Activated T-cell treated with anti-CD3 and anti-CD28 coated beads for 4 hours (primary cell): Measurements from ENCODE around the gene ZNF160.
"Not testable (repeated sequence)": the region's sequence is repeated elsewhere in the genome, so short reads cannot be mapped to it uniquely, and the experiment has no call there.

Experiments
- DNase-seq: peaks from one replicate; pipeline ENCODE4 v3.0.0-alpha.2; 2020

The ZNF160 gene

GRCh38 chr19:53091413-53092254, 11.6 kb downstream of the ZNF160 start:
- DNase-seq = no peak

DNA sequence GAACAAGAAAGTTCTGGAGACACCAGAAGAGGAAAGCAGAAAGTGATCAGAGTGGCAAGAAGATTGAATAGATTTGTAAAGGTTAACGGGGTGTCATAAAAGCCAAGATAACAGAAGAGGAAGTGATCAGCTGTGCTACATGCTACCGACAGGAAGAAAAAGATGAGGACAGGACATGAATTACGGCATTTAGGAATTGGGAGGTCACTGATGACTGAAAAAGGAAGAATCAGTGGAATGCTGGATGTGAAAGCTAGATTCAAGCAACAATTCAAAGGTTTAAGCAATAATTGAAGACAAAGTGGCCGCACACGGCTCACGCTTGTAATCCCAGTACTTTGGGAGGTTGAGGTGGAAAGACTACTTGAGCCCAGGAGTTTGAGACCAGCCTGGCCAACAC, 15.1 kb downstream of the ZNF160 start:
- DNase-seq = no peak

DNA sequence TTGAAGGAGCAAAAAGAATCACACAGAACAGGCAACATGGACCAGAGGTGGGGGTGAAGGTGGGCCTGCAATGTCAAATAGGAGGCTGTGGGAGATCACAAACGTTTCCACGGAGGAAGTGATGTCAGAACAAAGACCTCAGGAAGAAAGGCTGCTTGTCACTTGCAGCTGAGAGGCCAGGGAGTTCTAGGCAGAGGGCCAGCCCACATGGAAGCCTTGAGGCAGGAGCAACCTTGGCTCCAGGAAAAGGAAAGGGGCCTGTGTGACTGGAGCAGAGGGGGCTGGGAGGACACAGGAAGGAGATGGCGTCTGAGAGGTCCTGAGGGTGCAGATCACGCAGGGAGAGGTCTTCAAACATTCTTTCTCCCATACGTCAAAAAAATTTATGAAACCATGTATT, 16.3 kb downstream of the ZNF160 start:
- no peak for DNase-seq

DNA sequence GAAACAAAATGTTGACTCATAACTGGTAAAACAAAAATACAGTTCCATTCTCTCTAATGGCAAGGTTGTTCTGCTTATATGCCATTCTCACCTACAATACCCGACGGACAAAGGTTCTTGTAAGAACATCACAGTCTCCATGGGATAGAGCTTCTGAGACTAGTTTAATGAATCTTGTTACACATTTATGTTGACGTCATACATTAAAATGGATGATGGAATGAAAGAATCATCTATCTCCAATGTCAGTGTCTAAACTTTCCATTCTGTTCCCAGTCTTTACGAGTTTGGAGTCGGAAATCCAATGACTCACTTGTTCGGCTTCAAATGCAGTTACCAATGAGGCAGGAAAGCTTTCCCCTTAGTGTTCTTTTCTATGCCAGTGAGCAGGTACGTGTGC, 17.7 kb downstream of the ZNF160 start:
- no peak for DNase-seq

GRCh38 chr19:53082929-53083328, 20.3 kb downstream of the ZNF160 start:
- DNase-seq = no peak

GRCh38 chr19:53079313-53079924, 23.8 kb downstream of the ZNF160 start:
- no peak for DNase-seq

- no peak for DNase-seq
Measured at GRCh38 chr19:53078668-53079067, 24.6 kb downstream of the ZNF160 start.

GRCh38 chr19:53076984-53077383, 26.2 kb downstream of the ZNF160 start:
- DNase-seq = no peak

DNA sequence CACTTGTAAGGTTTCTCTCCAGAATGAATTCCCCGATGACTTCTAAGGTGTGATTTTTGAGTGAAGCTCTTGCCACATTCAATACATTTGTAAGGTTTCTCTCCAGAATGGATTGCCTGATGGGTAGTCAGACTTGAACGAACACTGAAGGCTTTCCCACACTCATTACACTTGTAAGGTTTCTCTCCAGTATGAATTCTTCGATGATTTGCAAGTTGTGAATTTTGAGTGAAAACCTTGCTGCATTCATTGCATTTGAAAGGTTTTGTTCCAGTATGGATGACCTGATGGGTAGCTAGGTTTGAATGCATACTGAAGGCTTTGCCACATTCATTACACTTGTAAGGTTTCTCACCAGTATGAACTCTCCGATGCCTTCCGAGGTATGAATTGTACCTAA, 34.4 kb downstream of the ZNF160 start:
- DNase-seq = no peak

GRCh38 chr19:53068199-53068598, 35.0 kb downstream of the ZNF160 start:
- DNase-seq = no peak

GRCh38 chr19:53057904-53058580, 45.2 kb downstream of the ZNF160 start:
- DNase-seq = no peak

- no peak for DNase-seq
Measured at GRCh38 chr19:53055117-53055516, 48.1 kb downstream of the ZNF160 start.

GRCh38 chr19:53047379-53047778, 55.8 kb downstream of the ZNF160 start:
- DNase-seq = no peak

DNA sequence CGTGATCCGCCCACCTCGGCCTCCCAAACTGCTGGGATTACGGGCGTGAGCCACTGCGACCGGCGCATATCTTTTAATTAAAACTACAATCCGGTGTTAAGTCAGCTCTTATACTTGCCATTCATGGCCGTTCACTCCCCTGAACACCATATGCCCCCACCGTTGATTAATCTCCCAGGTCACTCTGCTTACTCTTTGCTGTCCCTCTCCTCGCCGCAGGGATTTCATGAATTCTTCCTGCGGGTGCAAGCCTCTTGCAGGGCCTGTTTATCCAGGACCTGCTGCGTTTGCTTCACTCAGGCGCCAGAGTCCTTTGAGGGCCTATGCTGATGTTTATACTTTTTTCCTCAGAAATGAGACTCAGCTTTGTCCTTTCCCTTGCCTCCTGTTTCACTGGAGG, 57.7 kb downstream of the ZNF160 start:
- no peak for DNase-seq

- DNase-seq = no peak
Measured at GRCh38 chr19:53041366-53041765, 61.9 kb downstream of the ZNF160 start.

DNA sequence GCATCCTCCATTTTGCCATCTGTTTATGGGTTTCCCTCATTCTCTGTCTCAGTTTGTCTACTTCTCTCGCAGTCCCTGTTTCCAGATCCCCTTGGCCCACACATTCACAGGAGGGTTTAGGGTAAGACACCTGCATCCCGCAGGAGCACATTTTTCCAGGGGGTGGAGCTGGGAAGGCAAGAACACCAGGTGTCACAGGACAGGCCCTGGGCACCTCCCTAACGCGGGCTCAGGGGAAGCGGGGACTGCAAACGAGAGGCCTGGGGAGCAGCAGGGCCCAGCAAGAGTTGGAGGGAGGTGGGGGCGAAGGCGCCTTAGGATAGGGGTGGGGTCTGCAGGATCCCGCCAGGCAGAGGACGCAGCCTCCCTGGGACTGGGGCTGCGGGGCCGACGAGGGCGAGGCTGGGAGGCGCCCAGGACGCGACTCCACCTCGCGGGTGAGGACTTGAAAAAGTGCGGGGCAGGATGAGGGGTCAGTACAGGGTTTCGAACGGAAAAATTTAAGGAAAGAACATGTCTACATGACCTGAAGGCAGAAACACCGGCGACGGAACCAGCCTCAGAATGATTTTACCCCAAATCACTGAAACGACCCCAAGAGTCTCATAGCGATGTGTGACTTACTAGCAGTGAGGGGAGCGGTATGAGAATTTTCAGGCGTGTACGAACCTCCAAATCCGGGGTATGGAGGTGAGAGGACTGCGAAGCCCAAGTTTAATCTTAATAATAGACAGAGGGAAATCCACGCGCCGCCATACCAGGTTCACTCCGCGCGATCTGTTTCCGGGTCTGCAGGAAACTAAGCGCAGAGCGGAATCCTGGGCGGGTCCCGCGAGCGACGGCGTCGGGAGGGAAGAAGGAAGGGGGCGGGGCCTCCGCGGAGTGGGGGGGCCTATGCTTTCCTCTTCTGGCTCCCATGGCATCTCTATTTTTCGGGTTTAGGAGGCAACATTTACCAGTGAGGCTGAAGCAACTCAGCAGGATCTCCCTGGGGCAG, 65.8 kb downstream of the ZNF160 start:
- no peak for DNase-seq

DNA sequence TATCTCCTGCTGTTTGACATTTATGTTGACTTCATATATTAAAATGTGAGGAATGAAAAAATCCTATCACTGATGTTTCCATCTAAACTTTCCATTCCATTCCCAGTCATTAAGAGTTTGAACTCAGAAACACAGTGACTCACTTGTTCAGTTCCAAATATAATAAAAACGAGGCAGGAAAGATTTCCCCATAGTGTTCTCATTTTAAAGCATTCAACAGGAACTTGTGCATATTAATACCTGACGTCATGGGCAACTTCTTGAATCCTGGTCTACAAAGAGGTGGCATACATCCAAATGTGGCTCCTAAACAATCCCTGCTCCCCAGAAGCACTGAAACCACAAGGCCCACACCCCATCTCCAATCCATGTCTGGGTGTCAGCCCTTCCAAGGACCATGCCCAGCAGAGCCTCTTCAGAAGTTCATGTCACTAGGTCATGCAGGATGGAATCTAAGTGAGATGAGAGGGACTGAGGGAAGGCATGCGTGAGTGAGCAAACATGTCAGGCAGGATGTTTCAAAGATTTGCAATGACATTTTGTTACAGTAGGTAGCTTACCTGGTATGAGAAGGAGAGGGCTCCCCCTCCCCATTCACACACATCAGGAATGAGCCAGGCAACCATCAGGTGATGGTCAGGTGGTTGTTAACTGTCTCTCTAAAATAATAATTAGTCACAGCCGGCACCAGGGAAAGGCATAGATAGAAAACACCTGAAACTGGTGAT, 68.1 kb downstream of the ZNF160 start:
- DNase-seq = no peak

GRCh38 chr19:53034054-53034453, 69.2 kb downstream of the ZNF160 start:
- DNase-seq = no peak

- not testable (repeated sequence) for DNase-seq
Measured at GRCh38 chr19:53028306-53028705, 74.9 kb downstream of the ZNF160 start.

GRCh38 chr19:53019684-53020083, 83.5 kb downstream of the ZNF160 start:
- DNase-seq = no peak
